Ovary (tissue), 9 donors: Measurements from ENCODE around the gene PRICKLE2. TPM values are rescaled to one million over a fixed set of nuclear protein-coding genes. Genes with fewer than 3 reads are reported as not detected.

Experiments used
- DNase-seq, 5 donors: peaks; one replicate each; pipeline ENCODE4 v3.0.0-alpha.2; 2019 to 2020
- H3K27ac ChIP-seq, 2 donors: fragments of 200-600 bp; one replicate each; pipeline versions ENCODE4 v1.5.1 to v1.8.0; 2019 to 2022
- H3K27me3 ChIP-seq: fragments of 200-600 bp; one replicate; pipeline ENCODE4 v1.8.0; 2022
- H3K36me3 ChIP-seq: fragments of 200-600 bp; sonication (generic); one replicate; pipeline ENCODE4 v1.5.1; 2019
- H3K4me1 ChIP-seq: one replicate; pipeline ENCODE4 v1.8.1; 2013; ENCODE audit warnings: mild to moderate bottlenecking, moderate library complexity; ENCODE audit not compliant: insufficient read depth
- H3K4me3 ChIP-seq: fragments of 200-600 bp; sonication (generic); one replicate; pipeline ENCODE4 v1.5.1; 2017
- H3K9me3 ChIP-seq, 2 donors: fragments of 200-600 bp in 1 of 2; sonication (generic) in 1 of 2; one replicate each; pipeline versions ENCODE4 v1.5.1 to v1.8.1; 2013 to 2019; ENCODE audit warnings: mild to moderate bottlenecking in 1 of 2, moderate library complexity in 1 of 2
- CTCF ChIP-seq, 3 donors: fragments of 450-650 bp in 2 of 3; fragments of 200-600 bp in 1 of 3; IDR thresholded peaks; one replicate each; pipeline versions ENCODE4 v1.5.1 to v1.8.0; 2016 to 2022; ENCODE audit warnings: antibody characterized with exemption in 3 of 3, mild to moderate bottlenecking in 1 of 3
- EP300 ChIP-seq: sonication (generic); formaldehyde crosslinking; IDR thresholded peaks from one replicate; pipeline ENCODE4 v1.6.1; 2017; ENCODE audit warnings: antibody characterized with exemption
- POLR2A ChIP-seq: fragments of 450-650 bp; IDR thresholded peaks from one replicate; pipeline ENCODE4 v1.6.1; 2017; ENCODE audit warnings: antibody characterized with exemption, mild to moderate bottlenecking, moderate library complexity
- WGBS, 3 donors: extraction: QIAGEN DNeasy Blood & Tissue Kit in 1 of 3; methylation state at CpG; one replicate each; pipeline versions ENCODE4 v1.1.5 to v1.1.7; 2013 to 2017; 5-methylcytosine and 5-hydroxymethylcytosine counted together
- intact Hi-C, 4 donors: fragments of 100-400 bp; cut with DNase I; formaldehyde crosslinking; loops; one replicate each; pipeline versions ENCODE4 v1.11.0 to v1.15.1; 2022 to 2023
- polyA plus RNA-seq, 2 donors: library from polyadenylated mRNA; stranded (reverse); fragments of 200-250 nt in 1 of 2; fragments of 350-450 nt in 1 of 2; fragmentation: Illumina TruSeq in 1 of 2; extraction: RNeasy Lipid Tissue Mini Kit (QIAGEN cat#74804) in 1 of 2; gene quantifications; one replicate each; pipeline ENCODE4 v1.2.3, GENCODE V29; 2013 to 2014
- total RNA-seq, 7 donors: library from RNA; depleted of rRNA in 2 of 7; stranded (reverse); fragments of >200 nt in 2 of 7; fragmentation: NEBNext Ultra II Directional in 3 of 7; extraction: Animal tissue kit (Norgen Biotek cat#: 25700) in 3 of 7; gene quantifications; one replicate each; pipeline versions ENCODE4 v1.1.0 to v1.2.4, GENCODE V29; 2016 to 2023
- donor health status: DM: no; HTN: no; CAD: no; lungs with moderate emphysema.
- donor health status: DM: no; HTN: no; CAD: no.
- donor health status: Bipolar disorder and iron deficiency.
- donor health status: DM: yes; HTN: yes; CAD: no.
- donor health status: DM: no; HTN: no; CAD: no.
- donor health status: DM: yes; HTN: yes; CAD: no.

The PRICKLE2 gene
- total and polyA plus RNA-seq, 9 donors: 6.3 to 34.8 (median 25.4) TPM

- intact Hi-C loops: no loop called here
These were observed 66.9 kb downstream of the PRICKLE2 start for GRCh38 chr3:64158334-64158733.

GRCh38 chr3:64157150-64158035 is 67.9 kb downstream of the PRICKLE2 start:
- Histone ChIP-seq H3K27ac (no peak overlapping the region), H3K4me1 (peaks cover 1% of the 10 kb centered on the region), H3K4me3 (no peak overlapping the region), H3K9me3 (no peaks in the 10 kb centered on the region), H3K36me3 (no peaks in the 10 kb centered on the region), H3K27me3 (no peaks in the 10 kb centered on the region)
- WGBS, 3 donors: 88 to 94% (median 94%) methylated on average over 17 of the region's 17 CpGs
- intact Hi-C loops: no loop called here
- DNase-seq: no peak
- TF ChIP-seq POLR2A (no peak), CTCF (IDR thresholded peaks at IDR 0.05) (no peak), EP300 (no peak)

More at GRCh38 chr3:64158334-64158733, 66.9 kb downstream of the PRICKLE2 start:
- Histone ChIP-seq H3K36me3 (no peaks in the 10 kb centered on the region), H3K4me3 (no peak overlapping the region), H3K4me1 (peaks cover 1% of the 10 kb centered on the region), H3K27ac (no peak overlapping the region), H3K27me3 (no peaks in the 10 kb centered on the region), H3K9me3 (no peaks in the 10 kb centered on the region)
- no peak for TF ChIP-seq POLR2A
- no peak for DNase-seq
- WGBS, 3 donors: 71 to 85% (median 84%) methylated on average over 3 of the region's 3 CpGs

GRCh38 chr3:64155328-64155727 is 69.9 kb downstream of the PRICKLE2 start:
- Histone ChIP-seq H3K4me3 (no peak overlapping the region), H3K9me3 (no peaks in the 10 kb centered on the region), H3K36me3 (no peaks in the 10 kb centered on the region), H3K27ac (no peak overlapping the region), H3K4me1 (peaks cover 4% of the 10 kb centered on the region), H3K27me3 (no peaks in the 10 kb centered on the region)
- 76 to 86% (median 86%) methylated on average over 3 of the region's 3 CpGs for WGBS, 3 donors
- intact Hi-C loops: no loop called here
- no peak for TF ChIP-seq CTCF (IDR thresholded peaks at IDR 0.05)
- no peak for TF ChIP-seq POLR2A
- no peak for TF ChIP-seq EP300
- no peak for DNase-seq

GRCh38 chr3:64152676-64153466 is 72.4 kb downstream of the PRICKLE2 start:
- intact Hi-C loops: no loop called here
- Histone ChIP-seq H3K4me1 (peaks cover 2% of the 10 kb centered on the region), H3K27me3 (no peaks in the 10 kb centered on the region), H3K36me3 (no peaks in the 10 kb centered on the region), H3K9me3 (no peaks in the 10 kb centered on the region), H3K27ac (no peak overlapping the region), H3K4me3 (no peak overlapping the region)
- TF ChIP-seq EP300: no peak
- no peak for TF ChIP-seq CTCF (IDR thresholded peaks at IDR 0.05)
- no peak for TF ChIP-seq POLR2A
- no peak for DNase-seq
- WGBS, 3 donors: 95 to 97% (median 96%) methylated on average over 9 of the region's 9 CpGs
